Vagina (tissue), 2 donors: ENCODE results near the gene SESTD1. TPM values are rescaled to one million over a fixed set of nuclear protein-coding genes. Genes with fewer than 3 reads are reported as not detected.

Experiments
- DNase-seq, 2 donors: peaks; one replicate each; pipeline ENCODE4 v3.0.0-alpha.2; 2017; ENCODE audit errors: extremely low spot score in 2 of 2
- H3K27ac ChIP-seq: fragments of 200-600 bp; sonication (generic); one replicate; pipeline ENCODE4 v1.5.1; 2019
- H3K27me3 ChIP-seq: fragments of 200-600 bp; sonication (generic); one replicate; pipeline ENCODE4 v1.5.1; 2019
- H3K36me3 ChIP-seq, 2 donors: fragments of 200-600 bp; sonication (generic); one replicate each; pipeline ENCODE4 v1.5.1; 2017 to 2019
- H3K4me1 ChIP-seq: fragments of 200-600 bp; sonication (generic); one replicate; pipeline ENCODE4 v1.5.1; 2019
- H3K4me3 ChIP-seq, 2 donors: fragments of 200-600 bp; sonication (generic); 1 replicate in 1 of 2; 2 replicates in 1 of 2; pipeline ENCODE4 v1.5.1; 2016 to 2019
- H3K9me3 ChIP-seq: fragments of 200-600 bp; sonication (generic); one replicate; pipeline ENCODE4 v1.5.1; 2019
- CTCF ChIP-seq, 3 experiments: fragments of 450-650 bp in 2 of 3; fragments of 200-600 bp in 1 of 3; sonication (generic) in 1 of 3; IDR thresholded peaks; one replicate each; pipeline ENCODE4 v1.5.1; 2017 to 2019; ENCODE audit warnings: antibody characterized with exemption in 3 of 3, mild to moderate bottlenecking in 2 of 3, moderate library complexity in 2 of 3
- POLR2A ChIP-seq, 2 donors: fragments of 450-650 bp; IDR thresholded peaks; one replicate each; pipeline ENCODE4 v1.6.1; 2017; ENCODE audit warnings: antibody characterized with exemption in 2 of 2, mild to moderate bottlenecking in 2 of 2, moderate library complexity in 2 of 2
- POLR2AphosphoS5 ChIP-seq, 2 donors: sonication (generic); formaldehyde crosslinking; IDR thresholded peaks; one replicate each; pipeline ENCODE4 v1.9.0; 2017; ENCODE audit warnings: antibody characterized with exemption in 2 of 2, mild to moderate bottlenecking in 2 of 2, low read depth in 1 of 2; ENCODE audit not compliant: insufficient read depth in 1 of 2
- intact Hi-C: fragments of 100-400 bp; cut with DNase I; formaldehyde crosslinking; loops from one replicate; pipeline ENCODE4 v1.15.1; 2023
- total RNA-seq: library from RNA; depleted of rRNA; stranded (reverse); fragments of >200 nt; gene quantifications from one replicate; pipeline ENCODE4 v1.2.3, GENCODE V29; 2016

SESTD1 gene
- total RNA-seq, 1 donor from 2014 or later, result 23.3 TPM

DNA sequence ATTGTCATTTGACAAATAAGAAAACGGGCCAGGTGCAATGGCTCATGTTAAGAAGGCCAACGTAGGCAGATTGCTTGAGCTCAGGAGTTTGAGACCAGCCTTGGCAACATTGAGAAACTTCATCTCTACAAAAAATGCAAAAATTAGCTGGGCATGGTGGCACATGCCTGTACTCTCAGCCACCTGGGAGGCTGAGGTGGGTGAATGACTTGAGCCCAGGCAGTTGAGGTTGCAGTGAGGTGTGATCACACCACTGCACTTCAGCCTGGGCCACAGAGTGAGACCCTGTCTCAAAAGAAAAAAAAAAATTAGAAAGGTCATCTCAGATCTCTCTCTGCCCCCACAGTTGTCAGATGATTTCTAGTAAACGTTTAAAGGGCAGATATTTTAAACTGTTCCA, 4.4 kb downstream of the SESTD1 start:
- Histone ChIP-seq H3K4me1 (peaks cover 22% of the 10 kb centered on the region), H3K9me3 (no peaks in the 10 kb centered on the region), H3K36me3 (no peaks in the 10 kb centered on the region), H3K4me3 (no peak overlapping the region), H3K27ac (no peak overlapping the region), H3K27me3 (no peaks in the 10 kb centered on the region)
- intact Hi-C loops, result no loop called here
- DNase-seq, result no peak
- no peak for TF ChIP-seq POLR2A (IDR thresholded peaks at IDR 0.05)
- no peak for TF ChIP-seq POLR2AphosphoS5 (IDR thresholded peaks at IDR 0.05; ENCODE audit: insufficient read depth in 1 of 2, low read depth in 1 of 2)
- TF ChIP-seq CTCF (IDR thresholded peaks at IDR 0.05), result no peak

- Histone ChIP-seq H3K27ac (no peak overlapping the region), H3K36me3 (no peaks in the 10 kb centered on the region), H3K9me3 (no peaks in the 10 kb centered on the region), H3K27me3 (no peaks in the 10 kb centered on the region), H3K4me3 (no peak overlapping the region), H3K4me1 (peaks cover 4% of the 10 kb centered on the region)
- intact Hi-C loops, result no loop called here
- TF ChIP-seq POLR2A (IDR thresholded peaks at IDR 0.05), result no peak
- TF ChIP-seq POLR2AphosphoS5 (IDR thresholded peaks at IDR 0.05; ENCODE audit: insufficient read depth in 1 of 2, low read depth in 1 of 2), result no peak
- TF ChIP-seq CTCF (IDR thresholded peaks at IDR 0.05), result no peak
- no peak for DNase-seq
Measured at GRCh38 chr2:179255129-179255528, 9.5 kb downstream of the SESTD1 start.

DNA sequence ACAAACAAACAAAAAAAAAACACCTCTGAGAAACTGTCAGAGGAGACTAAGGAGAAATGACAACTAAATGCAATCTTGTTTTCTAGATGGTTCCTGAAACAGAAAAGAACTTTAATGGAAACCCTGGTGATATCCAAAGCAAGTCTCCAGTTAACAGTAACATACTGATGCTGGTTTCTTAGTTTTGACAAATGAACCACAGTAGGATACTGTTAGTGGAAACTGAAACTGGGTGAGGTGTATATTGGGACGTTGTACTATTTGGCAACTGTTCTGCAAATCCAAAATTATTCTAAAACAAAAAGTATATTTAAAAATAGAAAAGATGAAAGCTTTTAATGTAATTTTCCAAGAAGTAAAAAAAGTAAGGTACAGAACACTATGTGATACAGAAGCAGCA, 11.4 kb downstream of the SESTD1 start:
- Histone ChIP-seq H3K27me3 (no peaks in the 10 kb centered on the region), H3K4me1 (peaks cover 7% of the 10 kb centered on the region), H3K27ac (no peak overlapping the region), H3K4me3 (no peak overlapping the region), H3K9me3 (no peaks in the 10 kb centered on the region), H3K36me3 (no peaks in the 10 kb centered on the region)
- no peak for DNase-seq
- TF ChIP-seq CTCF (IDR thresholded peaks at IDR 0.05) (no peak), POLR2A (IDR thresholded peaks at IDR 0.05) (no peak), POLR2AphosphoS5 (IDR thresholded peaks at IDR 0.05; ENCODE audit: insufficient read depth in 1 of 2, low read depth in 1 of 2) (no peak)
- intact Hi-C loops, result no loop called here

DNA sequence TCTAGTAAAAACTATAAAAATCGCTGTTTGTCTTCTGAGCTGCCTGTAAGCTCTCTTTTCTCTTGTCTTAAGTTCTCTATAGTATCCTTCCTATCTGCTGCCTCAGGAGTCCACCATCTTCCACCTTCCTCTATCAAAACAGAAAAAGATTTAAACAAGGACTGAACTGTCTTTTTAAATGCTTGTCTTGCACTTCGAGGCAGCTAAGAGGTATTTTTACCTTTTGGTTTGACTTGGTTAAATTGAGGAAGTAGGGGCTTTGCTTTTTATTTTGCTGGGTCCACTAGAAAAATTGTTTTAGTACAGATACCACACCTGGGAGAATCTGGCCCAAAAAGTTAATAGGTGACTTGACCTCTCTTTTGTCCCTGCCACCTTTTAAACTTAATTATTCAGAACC, 12.2 kb downstream of the SESTD1 start:
- no peak for TF ChIP-seq CTCF (IDR thresholded peaks at IDR 0.05)
- TF ChIP-seq POLR2A (IDR thresholded peaks at IDR 0.05), result no peak
- no peak for TF ChIP-seq POLR2AphosphoS5 (IDR thresholded peaks at IDR 0.05; ENCODE audit: insufficient read depth in 1 of 2, low read depth in 1 of 2)
- Histone ChIP-seq H3K36me3 (no peaks in the 10 kb centered on the region), H3K4me3 (no peak overlapping the region), H3K27me3 (no peaks in the 10 kb centered on the region), H3K9me3 (no peaks in the 10 kb centered on the region), H3K4me1 (peaks cover 12% of the 10 kb centered on the region), H3K27ac (no peak overlapping the region)
- intact Hi-C loops, result no loop called here
- no peak for DNase-seq

- Histone ChIP-seq H3K9me3 (no peaks in the 10 kb centered on the region), H3K4me3 (no peak overlapping the region), H3K36me3 (no peaks in the 10 kb centered on the region), H3K4me1 (peaks cover 13% of the 10 kb centered on the region), H3K27me3 (no peaks in the 10 kb centered on the region), H3K27ac (no peak overlapping the region)
- TF ChIP-seq CTCF (IDR thresholded peaks at IDR 0.05) (no peak), POLR2AphosphoS5 (IDR thresholded peaks at IDR 0.05; ENCODE audit: insufficient read depth in 1 of 2, low read depth in 1 of 2) (no peak), POLR2A (IDR thresholded peaks at IDR 0.05) (no peak)
- intact Hi-C loops, result no loop called here
- DNase-seq, result no peak
Measured at GRCh38 chr2:179251870-179252269, 12.8 kb downstream of the SESTD1 start.
